ENCODE measurements around the gene CDS1.

CDS1 gene

GRCh38 chr4:84699001-84699671 lies 116.2 kb downstream of the CDS1 start:
- H3K4me3 ChIP-seq (ENCODE audit: low read length): no peak overlapping the region
- TF ChIP-seq CTCF (conservative IDR thresholded peaks at IDR 0.05; ENCODE audit: low read depth, low read length): no peak
- no peak for DNase-seq (ENCODE audit: low read depth)
